Measurements from ENCODE around the gene MPRIP. TPM values are rescaled to one million over a fixed set of nuclear protein-coding genes. Genes with fewer than 3 reads are reported as not detected.

MPRIP gene
- total RNA-seq, 1 experiment from 2014 or later = 443 TPM

DNA sequence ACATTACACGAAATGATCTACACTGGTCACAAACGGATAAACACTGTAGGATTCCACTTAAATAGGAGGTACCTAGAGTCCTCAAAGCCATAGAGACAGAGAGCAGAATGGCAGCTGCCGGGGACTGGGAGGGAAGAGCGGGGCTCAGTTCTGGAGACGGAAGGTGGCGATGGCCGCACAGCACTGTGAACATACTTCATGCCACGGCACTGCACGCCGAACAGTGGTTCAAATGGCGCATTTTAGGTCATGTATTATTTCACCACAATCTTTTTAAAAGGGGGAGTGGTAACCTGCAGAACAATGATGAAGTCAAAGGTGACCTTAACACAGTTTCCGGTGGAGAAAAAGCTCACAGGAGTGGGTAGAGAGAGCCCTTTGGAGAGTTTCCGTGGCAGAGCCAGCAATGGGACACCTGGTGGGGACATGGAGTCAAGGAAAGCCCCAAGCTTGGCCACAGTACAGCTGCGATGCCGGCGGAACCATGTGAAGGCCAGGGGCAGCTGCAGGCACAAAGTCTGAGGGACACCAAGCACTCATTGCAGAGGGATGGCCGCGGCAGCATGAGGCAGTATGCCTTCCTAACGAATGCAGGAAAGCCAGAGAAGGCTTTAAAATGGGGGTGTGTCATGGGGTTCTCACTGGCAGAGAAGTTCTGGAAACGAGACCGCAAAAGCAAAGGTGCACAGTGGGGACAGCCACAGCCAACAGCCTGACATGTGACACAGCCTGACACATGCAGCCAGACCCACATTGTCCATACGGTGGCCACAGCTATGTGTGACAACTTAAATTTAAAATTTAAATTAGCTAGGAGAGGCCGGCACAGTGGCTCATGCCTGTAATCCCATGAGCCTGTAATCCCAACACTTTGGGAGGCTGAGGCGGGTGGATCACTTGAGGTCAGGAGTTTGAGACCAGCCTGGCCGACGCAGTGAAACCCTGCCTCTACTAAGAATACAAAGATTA, 187.4 kb downstream of the MPRIP start:
- H3F3A ChIP-seq (ENCODE audit: insufficient read depth, low read depth) = no peaks in the 10 kb centered on the region
- intact Hi-C loops (cut with micrococcal nuclease; ENCODE audit: unreplicated experiment) = no loop called here
- no peak for TF ChIP-seq EZH2 (IDR thresholded peaks at IDR 0.05; ENCODE audit: low read depth)
- TF ChIP-seq, protein P1, sequence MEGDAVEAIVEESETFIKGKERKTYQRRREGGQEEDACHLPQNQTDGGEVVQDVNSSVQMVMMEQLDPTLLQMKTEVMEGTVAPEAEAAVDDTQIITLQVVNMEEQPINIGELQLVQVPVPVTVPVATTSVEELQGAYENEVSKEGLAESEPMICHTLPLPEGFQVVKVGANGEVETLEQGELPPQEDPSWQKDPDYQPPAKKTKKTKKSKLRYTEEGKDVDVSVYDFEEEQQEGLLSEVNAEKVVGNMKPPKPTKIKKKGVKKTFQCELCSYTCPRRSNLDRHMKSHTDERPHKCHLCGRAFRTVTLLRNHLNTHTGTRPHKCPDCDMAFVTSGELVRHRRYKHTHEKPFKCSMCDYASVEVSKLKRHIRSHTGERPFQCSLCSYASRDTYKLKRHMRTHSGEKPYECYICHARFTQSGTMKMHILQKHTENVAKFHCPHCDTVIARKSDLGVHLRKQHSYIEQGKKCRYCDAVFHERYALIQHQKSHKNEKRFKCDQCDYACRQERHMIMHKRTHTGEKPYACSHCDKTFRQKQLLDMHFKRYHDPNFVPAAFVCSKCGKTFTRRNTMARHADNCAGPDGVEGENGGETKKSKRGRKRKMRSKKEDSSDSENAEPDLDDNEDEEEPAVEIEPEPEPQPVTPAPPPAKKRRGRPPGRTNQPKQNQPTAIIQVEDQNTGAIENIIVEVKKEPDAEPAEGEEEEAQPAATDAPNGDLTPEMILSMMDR (conservative IDR thresholded peaks at IDR 0.05) = no peak
- BruUV-seq (replicated peaks) = no TSS peak
- no peak for DNase-seq
- no peak overlapping the region for H3K4me3 ChIP-seq
- H3K9me2 ChIP-seq (ENCODE audit: insufficient read depth) = no peaks in the 10 kb centered on the region
- no peaks in the 10 kb centered on the region for H3K27me3 ChIP-seq (ENCODE audit: insufficient read depth, low read depth)
- no peaks in the 10 kb centered on the region for H3K4me1 ChIP-seq (replicated peaks; ENCODE audit: insufficient read depth)
- H2AFZ ChIP-seq = no peak overlapping the region
- peaks cover 30% of the 10 kb centered on the region; the same call in 1 of the 2 replicates for H3K36me3 ChIP-seq (ENCODE audit: low read depth)
- H3K79me2 ChIP-seq (ENCODE audit: low read depth) = peaks cover 19% of the 10 kb centered on the region
- no peak overlapping the region for H3K27ac ChIP-seq
- no peak overlapping the region for H3K4me2 ChIP-seq
- no peaks in the 10 kb centered on the region for H3K9me3 ChIP-seq (ENCODE audit: insufficient read depth, low read depth)
- ChIA-PET CTCF (no interaction called here), POLR2A (ENCODE audit: unreplicated experiment) (interaction anchor here (0.8 kb wide), 1 partner anchor 231 kb away, joined by 3 read pairs; no protein-coding TSS in a partner anchor)
- peaks cover 21% of the 10 kb centered on the region for H4K20me1 ChIP-seq (ENCODE audit: insufficient read depth)

DNA sequence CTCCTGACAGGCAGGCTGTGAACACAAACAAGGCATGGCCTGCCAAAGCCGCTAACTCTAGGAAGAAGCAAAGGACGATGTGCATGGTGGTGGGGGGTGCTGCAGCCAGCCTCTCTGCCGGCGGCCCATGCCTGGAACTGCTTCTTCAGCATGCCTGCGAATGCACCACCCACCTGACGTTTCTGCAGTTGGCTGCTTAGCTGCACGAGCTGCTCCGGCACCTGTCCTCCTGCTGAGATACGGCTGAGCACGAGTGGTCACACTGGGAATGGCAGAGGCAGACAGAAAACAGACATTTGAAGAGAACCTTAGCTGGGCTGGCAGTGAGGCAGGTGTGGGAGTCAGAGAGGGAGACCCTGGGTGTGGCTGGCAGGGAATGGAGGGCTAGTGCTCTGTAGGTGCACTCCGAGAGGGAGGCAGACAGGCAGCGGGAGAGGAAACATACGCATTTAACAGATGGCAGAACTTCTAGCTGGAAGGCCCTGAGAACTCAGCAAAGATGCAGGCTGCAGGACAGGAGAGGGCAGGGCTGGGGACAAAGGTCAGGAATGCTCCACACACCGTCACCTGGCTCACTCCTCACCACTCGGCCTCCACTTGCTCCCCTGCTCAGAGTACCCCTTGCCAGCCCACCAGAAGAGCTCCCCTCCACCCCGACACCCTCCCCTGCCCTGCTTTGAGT, 189.5 kb downstream of the MPRIP start:
- Histone ChIP-seq H3K4me1 (replicated peaks; ENCODE audit: insufficient read depth) (peaks cover 11% of the 10 kb centered on the region), H3K79me2 (ENCODE audit: low read depth) (peaks cover 38% of the 10 kb centered on the region), H3K4me3 (no peak overlapping the region), H2AFZ (no peak overlapping the region), H3K9me3 (ENCODE audit: insufficient read depth, low read depth) (no peaks in the 10 kb centered on the region), H4K20me1 (ENCODE audit: insufficient read depth) (peaks cover 37% of the 10 kb centered on the region), H3F3A (ENCODE audit: insufficient read depth, low read depth) (no peaks in the 10 kb centered on the region), H3K4me2 (no peak overlapping the region), H3K9me2 (ENCODE audit: insufficient read depth) (no peaks in the 10 kb centered on the region), H3K36me3 (ENCODE audit: low read depth) (0 out of 2 replicates have a peak, but pooled peaks cover 19% of the 10 kb centered on the region), H3K27ac (no peak overlapping the region), H3K27me3 (ENCODE audit: insufficient read depth, low read depth) (no peaks in the 10 kb centered on the region)
- POLR2A ChIA-PET (ENCODE audit: unreplicated experiment) = no interaction called here
- intact Hi-C loops (cut with micrococcal nuclease; ENCODE audit: unreplicated experiment) = no loop called here
- no peak for TF ChIP-seq EZH2 (IDR thresholded peaks at IDR 0.05; ENCODE audit: low read depth)
- TF ChIP-seq, protein P1 (conservative IDR thresholded peaks at IDR 0.05) = no peak
- no peak for DNase-seq
- CTCF ChIA-PET = no interaction called here
- no TSS peak for BruUV-seq (replicated peaks)

DNA sequence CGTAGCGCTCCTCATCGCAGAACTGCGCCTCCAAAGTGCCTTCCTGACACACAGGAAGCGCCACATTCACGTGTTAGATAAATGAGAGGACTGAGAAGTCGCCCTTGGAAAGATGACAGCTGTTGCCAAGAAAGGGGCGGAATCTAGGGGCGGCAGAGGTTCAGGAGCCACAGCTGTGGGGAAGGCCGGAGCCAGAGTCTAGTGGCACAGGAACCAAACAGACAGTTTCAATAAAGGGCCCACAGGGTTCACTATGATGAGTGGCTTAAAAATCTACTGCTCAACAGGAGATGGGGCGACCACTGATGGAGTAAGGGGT, 190.0 kb downstream of the MPRIP start:
- H3K4me2 ChIP-seq = no peak overlapping the region
- POLR2A ChIA-PET (ENCODE audit: unreplicated experiment) = no interaction called here
- H3K9me2 ChIP-seq (ENCODE audit: insufficient read depth) = no peaks in the 10 kb centered on the region
- intact Hi-C loops (cut with micrococcal nuclease; ENCODE audit: unreplicated experiment) = no loop called here
- H3F3A ChIP-seq (ENCODE audit: insufficient read depth, low read depth) = no peaks in the 10 kb centered on the region
- H3K9me3 ChIP-seq (ENCODE audit: insufficient read depth, low read depth) = no peaks in the 10 kb centered on the region
- peaks cover 41% of the 10 kb centered on the region for H3K79me2 ChIP-seq (ENCODE audit: low read depth)
- no peak overlapping the region for H3K4me3 ChIP-seq
- DNase-seq = no peak
- BruUV-seq (replicated peaks) = no TSS peak
- peaks cover 37% of the 10 kb centered on the region for H4K20me1 ChIP-seq (ENCODE audit: insufficient read depth)
- no peak overlapping the region for H3K27ac ChIP-seq
- no peaks in the 10 kb centered on the region for H3K27me3 ChIP-seq (ENCODE audit: insufficient read depth, low read depth)
- 0 out of 2 replicates have a peak, but pooled peaks cover 19% of the 10 kb centered on the region for H3K36me3 ChIP-seq (ENCODE audit: low read depth)
- CTCF ChIA-PET = no interaction called here
- peaks cover 11% of the 10 kb centered on the region for H3K4me1 ChIP-seq (replicated peaks; ENCODE audit: insufficient read depth)
- no peak for TF ChIP-seq EZH2 (IDR thresholded peaks at IDR 0.05; ENCODE audit: low read depth)
- TF ChIP-seq, protein P1 (conservative IDR thresholded peaks at IDR 0.05) = no peak
- no peak overlapping the region for H2AFZ ChIP-seq

Data from PC-9 (cell line).